H1 (cell line): ENCODE results near the gene BEST2. TPM values are rescaled to one million over a fixed set of nuclear protein-coding genes. Genes with fewer than 3 reads are reported as not detected.

Experiments used
- CTCF ChIA-PET: fragments of 300-600 bp; sonication (Branson Sonifier 250); formaldehyde crosslinking; loops from one replicate; lab custom pipeline; 2021; ENCODE audit not compliant: partially characterized antibody; lab: Charles Lee
- POLR2A ChIA-PET: fragments of 300-600 bp; sonication (Branson Sonifier 250); formaldehyde crosslinking; loops from one replicate; lab custom pipeline; 2021; ENCODE audit warnings: inconsistent platforms; ENCODE audit not compliant: partially characterized antibody; lab: Charles Lee
- DNase-seq, 2 experiments: peaks; one replicate each; pipeline versions ENCODE4 v3.0.0 to v3.0.0-alpha.2; 2010 to 2022; ENCODE audit warnings: low spot score in 2 of 2, low read depth in 1 of 2, mixed read lengths in 1 of 2
- FAIRE-seq: peaks from 2 replicates; lab custom pipeline; 2011; peaks lifted over from hg19 to GRCh38; lab: Jason Lieb, UNC
- H2AFZ ChIP-seq: 2 replicates; pipeline ENCODE4 v1.8.1; 2012; ENCODE audit warnings: low read length, inconsistent platforms
- H2AK5ac ChIP-seq: 2 replicates; pipeline ENCODE4 v1.6.1; 2013; ENCODE audit warnings: low read depth, low read length
- H2BK120ac ChIP-seq: replicated peaks from 2 replicates; pipeline ENCODE3; 2013; ENCODE audit warnings: low read depth, low read length, inconsistent platforms
- H2BK12ac ChIP-seq: 2 replicates; pipeline ENCODE4 v1.6.1; 2013; ENCODE audit warnings: low read depth, low read length
- H2BK15ac ChIP-seq: 2 replicates; pipeline ENCODE4 v1.6.1; 2013; ENCODE audit warnings: low read length
- H2BK20ac ChIP-seq: 2 replicates; pipeline ENCODE4 v1.6.1; 2013; ENCODE audit warnings: low read length
- H2BK5ac ChIP-seq: 2 replicates; pipeline ENCODE4 v1.6.1; 2013; ENCODE audit warnings: low read depth, low read length
- H3K14ac ChIP-seq: 2 replicates; pipeline ENCODE4 v1.6.1; 2013; ENCODE audit warnings: inconsistent platforms; ENCODE audit not compliant: insufficient read length
- H3K18ac ChIP-seq: 2 replicates; pipeline ENCODE4 v1.6.1; 2013; ENCODE audit warnings: low read length; ENCODE audit errors: extremely low read depth
- H3K23ac ChIP-seq: 2 replicates; pipeline ENCODE4 v1.6.1; 2013; ENCODE audit warnings: inconsistent platforms; ENCODE audit not compliant: insufficient read length
- H3K23me2 ChIP-seq: 2 replicates; pipeline ENCODE4 v1.6.1; 2013; ENCODE audit warnings: low read depth, low read length
- H3K27ac ChIP-seq: 2 replicates; pipeline ENCODE4 v1.6.1; 2011; ENCODE audit warnings: low read depth, low read length, inconsistent platforms
- H3K27me3 ChIP-seq, 4 experiments: replicated peaks in 1 of 4; 1 replicate in 1 of 4; 2 replicates in 3 of 4; pipeline versions ENCODE4 v1.6.1 to v1.8.1; 2011 to 2013; ENCODE audit warnings: low read length in 3 of 4, mild to moderate bottlenecking in 3 of 4, inconsistent platforms in 2 of 4, mixed read lengths in 2 of 4, moderate library complexity in 1 of 4; ENCODE audit not compliant: control insufficient read depth in 3 of 4, insufficient read depth in 3 of 4; ENCODE audit errors: extremely low read depth in 1 of 4
- H3K36me3 ChIP-seq, 4 experiments: 2 replicates each; pipeline versions ENCODE4 v1.6.1 to v1.8.1; 2011 to 2013; ENCODE audit warnings: mild to moderate bottlenecking in 4 of 4, low read length in 3 of 4, moderate library complexity in 2 of 4, control low read depth in 1 of 4, inconsistent platforms in 1 of 4; ENCODE audit not compliant: insufficient read depth in 4 of 4, control insufficient read depth in 2 of 4
- H3K4ac ChIP-seq: replicated peaks from 2 replicates; pipeline ENCODE3; 2013; ENCODE audit warnings: low read length, low read depth, mixed read lengths, inconsistent platforms; ENCODE audit not compliant: insufficient read length
- H3K4me1 ChIP-seq, 4 experiments: replicated peaks in 1 of 4; 1 replicate in 1 of 4; 2 replicates in 3 of 4; pipeline versions ENCODE4 v1.6.1 to v1.8.1; 2011 to 2013; ENCODE audit warnings: low read length in 3 of 4, inconsistent platforms in 2 of 4, mixed read lengths in 1 of 4; ENCODE audit not compliant: insufficient read depth in 4 of 4, control insufficient read depth in 3 of 4
- H3K4me2 ChIP-seq, 2 experiments: 2 replicates each; pipeline versions ENCODE4 v1.6.1 to v1.8.1; 2011 to 2013; ENCODE audit warnings: low read depth in 2 of 2, low read length in 2 of 2, control low read depth in 1 of 2, inconsistent platforms in 1 of 2, mild to moderate bottlenecking in 1 of 2; ENCODE audit not compliant: insufficient read depth in 1 of 2
- H3K4me3 ChIP-seq, 4 experiments: fragments of 200-600, 300-600 bp in 1 of 4; sonication (generic), shearing (Covaris generic), sonication (Bioruptor Twin) in 1 of 4; 2 replicates each; pipeline versions ENCODE4 v1.5.1 to v1.8.1; 2011 to 2016; ENCODE audit warnings: low read length in 4 of 4, low read depth in 3 of 4, control low read depth in 2 of 4, inconsistent platforms in 2 of 4, mild to moderate bottlenecking in 2 of 4, mixed read lengths in 1 of 4, moderate library complexity in 1 of 4; ENCODE audit not compliant: insufficient read depth in 2 of 4; ENCODE audit errors: extremely low read depth in 1 of 4
- H3K56ac ChIP-seq: replicated peaks from 2 replicates; pipeline ENCODE3; 2013; ENCODE audit warnings: low read depth, mild to moderate bottlenecking, mixed read lengths, low read length, inconsistent platforms; ENCODE audit not compliant: insufficient read length
- H3K79me1 ChIP-seq: 2 replicates; pipeline ENCODE4 v1.6.1; 2013; ENCODE audit warnings: low read depth, low read length, control low read depth
- H3K79me2 ChIP-seq, 2 experiments: 2 replicates each; pipeline versions ENCODE4 v1.6.1 to v1.8.1; 2012 to 2013; ENCODE audit warnings: low read length in 2 of 2, mild to moderate bottlenecking in 2 of 2, inconsistent platforms in 1 of 2; ENCODE audit not compliant: insufficient read depth in 2 of 2, control insufficient read depth in 1 of 2
- H3K9ac ChIP-seq, 4 experiments: replicated peaks in 1 of 4; 1 replicate in 1 of 4; 2 replicates in 3 of 4; pipeline versions ENCODE4 v1.6.1 to v1.8.1; 2011 to 2013; ENCODE audit warnings: low read depth in 3 of 4, low read length in 3 of 4, control low read depth in 2 of 4, mild to moderate bottlenecking in 2 of 4, moderate library complexity in 2 of 4, inconsistent platforms in 1 of 4; ENCODE audit errors: extremely low read depth in 1 of 4
- H3K9me3 ChIP-seq, 2 experiments: 2 replicates each; pipeline versions ENCODE4 v1.6.1 to v1.8.1; 2012 to 2013; ENCODE audit warnings: mild to moderate bottlenecking in 2 of 2, moderate library complexity in 2 of 2, control low read depth in 1 of 2, inconsistent platforms in 1 of 2, low read depth in 1 of 2, low read length in 1 of 2, mixed read lengths in 1 of 2; ENCODE audit not compliant: insufficient read depth in 2 of 2
- H4K20me1 ChIP-seq, 2 experiments: replicated peaks in 1 of 2; 2 replicates each; pipeline versions ENCODE3 to v1.8.1; 2011 to 2013; ENCODE audit warnings: inconsistent platforms in 2 of 2, low read length in 2 of 2, mild to moderate bottlenecking in 1 of 2; ENCODE audit not compliant: insufficient read depth in 2 of 2, control insufficient read depth in 1 of 2
- H4K5ac ChIP-seq: 2 replicates; pipeline ENCODE4 v1.6.1; 2013; ENCODE audit warnings: low read length, low read depth, mixed read lengths, inconsistent platforms; ENCODE audit not compliant: insufficient read length
- H4K8ac ChIP-seq: 2 replicates; pipeline ENCODE4 v1.8.0; 2013; ENCODE audit warnings: mild to moderate bottlenecking, moderate library complexity, low read length, inconsistent platforms; ENCODE audit not compliant: insufficient read depth; ENCODE audit errors: extremely low read depth
- H4K91ac ChIP-seq: replicated peaks from 2 replicates; pipeline ENCODE3; 2013; ENCODE audit warnings: low read length, mixed read lengths, inconsistent platforms; ENCODE audit not compliant: insufficient read length
- KDM1A ChIP-seq: fragments of 200-600, 300-600 bp; sonication (generic); IDR thresholded peaks from 2 replicates; pipeline ENCODE4 v1.7.1; 2016; ENCODE audit warnings: mild to moderate bottlenecking, low read length, borderline replicate concordance
- POLR2AphosphoS5 ChIP-seq: IDR thresholded peaks from 2 replicates; pipeline ENCODE4 v1.6.1; 2011; ENCODE audit warnings: low read depth, low read length
- SIN3A ChIP-seq, 2 experiments: IDR thresholded peaks in 1 of 2; conservative IDR thresholded peaks in 1 of 2; 2 replicates each; pipeline ENCODE4 v1.6.1; 2011 to 2012; ENCODE audit warnings: low read length in 2 of 2, improper control_type of control experiment in 1 of 2, low read depth in 1 of 2, mild to moderate bottlenecking in 1 of 2
- WGBS, 2 experiments: shearing (Covaris generic) in 1 of 2; methylation state at CpG; one replicate each; pipeline versions ENCODE4 v1.1.6 to v1.1.7; 2013 to 2015; ENCODE audit warnings: low lambda C conversion rate in 2 of 2, mixed read lengths in 2 of 2, inconsistent platforms in 1 of 2, low coverage in 1 of 2, missing lambda C conversion rate in 1 of 2; ENCODE audit not compliant: insufficient replicate concordance in 2 of 2, insufficient coverage in 1 of 2, insufficient read length in 1 of 2; ENCODE audit errors: extremely low coverage in 1 of 2, missing lambda C conversion rate in 1 of 2; 5-methylcytosine and 5-hydroxymethylcytosine counted together
- polyA plus RNA-seq, 7 experiments: library from polyadenylated mRNA; depleted of rRNA in 3 of 7; stranded (reverse) in 5 of 7; unstranded in 2 of 7; fragments of >200 nt in 5 of 7; fragments of 200-250 nt in 2 of 7; gene quantifications; 1 replicate in 5 of 7; 2 replicates in 1 of 7; 4 replicates in 1 of 7; pipeline versions ENCODE4 v1.2.1 to v1.2.3, GENCODE V29; 2011 to 2013; ENCODE audit warnings: missing spikeins in 2 of 7, mixed read lengths in 2 of 7
- total RNA-seq: library from RNA; stranded (reverse); fragmentation: NEBNext Ultra II Directional; extraction: Animal tissue kit (Norgen Biotek cat#: 25700); gene quantifications from 2 replicates; pipeline ENCODE4 v1.2.1, GENCODE V29; 2021

BEST2 gene
- total and polyA plus RNA-seq, 2 of the 8 experiments (the other 6 are each of a cell fraction or from before 2014, with no cell fraction given), result 4.6 to 7.3 TPM

DNA sequence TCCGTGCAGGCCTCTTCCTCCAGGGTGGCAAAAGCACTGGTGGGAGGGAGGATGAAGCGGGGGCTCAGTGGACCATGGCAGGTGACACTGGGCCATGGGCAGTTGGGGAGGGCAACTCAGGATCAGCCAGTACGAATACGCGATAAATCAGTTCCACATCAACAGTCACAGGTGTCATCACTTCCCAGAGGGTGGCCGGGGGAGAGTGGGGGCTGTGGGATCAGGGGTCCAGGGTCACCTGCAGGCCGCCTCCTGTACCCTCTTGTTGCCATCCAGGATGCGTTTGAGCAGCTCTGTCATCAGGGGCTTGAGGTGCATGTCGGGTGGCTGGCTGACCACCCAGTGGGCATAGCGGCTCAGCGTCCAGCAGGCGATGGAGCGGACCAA lies 45.3 kb upstream of the BEST2 start:
- no peak overlapping the region for H3K23ac ChIP-seq
- H3K4ac ChIP-seq, result no peak overlapping the region
- no peaks in the 10 kb centered on the region for H3K79me1 ChIP-seq
- no peak overlapping the region for H3K27ac ChIP-seq
- CTCF ChIA-PET, result interaction anchor here (0.6 to 1.4 kb wide), 6 partner anchors 9 to 191 kb away, joined by 3 to 4 read pairs (median 4); partner anchors contain the start of gene FBXW9
- no peaks in the 10 kb centered on the region for H3K27me3 ChIP-seq
- WGBS, 2 experiments, result 98% methylated on average over 13 of the region's 13 CpGs; no CpG with 5 or more reads in 1 of the 2 experiments
- no peak overlapping the region for H3K18ac ChIP-seq
- no peak overlapping the region for H2AFZ ChIP-seq
- POLR2A ChIA-PET, result interaction anchor here (2.6 to 6.7 kb wide), 2 partner anchors 9 to 15 kb away, joined by 10 to 50 read pairs; partner anchors contain the start of gene FBXW9
- H3K79me2 ChIP-seq, result no peaks in the 10 kb centered on the region
- H4K91ac ChIP-seq, result no peak overlapping the region
- H3K14ac ChIP-seq, result no peak overlapping the region
- peaks cover 0 to 17% of the 10 kb centered on the region in 2 experiments for H4K20me1 ChIP-seq
- no peak overlapping the region for H2BK5ac ChIP-seq
- no peak overlapping the region for H4K5ac ChIP-seq
- H3K4me3 ChIP-seq, result no peak overlapping the region
- peaks cover 40 to 77% (median 67%) of the 10 kb centered on the region in 4 experiments for H3K36me3 ChIP-seq
- H3K23me2 ChIP-seq, result no peaks in the 10 kb centered on the region
- H3K4me2 ChIP-seq, result no peak overlapping the region
- H3K9ac ChIP-seq, result no peak overlapping the region
- no peak overlapping the region for H2BK15ac ChIP-seq
- H2BK12ac ChIP-seq, result no peak overlapping the region
- TF ChIP-seq POLR2AphosphoS5, result peak; percentile 35
- no peak for TF ChIP-seq KDM1A
- TF ChIP-seq SIN3A (conservative IDR thresholded peaks at IDR 0.05 in 1 of 2, IDR thresholded peaks at IDR 0.05 in 1 of 2; ENCODE audit: low read depth in 1 of 2, low read length in 2 of 2), result no peak
- TF ChIP-seq, all 59 proteins: peak for 1
- peaks cover 0 to 5% (median 2%) of the 10 kb centered on the region in 4 experiments; a peak in 2 of 7 replicates for H3K4me1 ChIP-seq
- no peaks in the 10 kb centered on the region for H3K9me3 ChIP-seq
- DNase-seq (no peak), FAIRE-seq (no peak)
- H3K56ac ChIP-seq, result no peak overlapping the region
- peak overlapping the region; percentile 76; the same call in 1 of the 2 replicates for H4K8ac ChIP-seq
- no peak overlapping the region for H2BK20ac ChIP-seq
- no peak overlapping the region for H2BK120ac ChIP-seq
- H2AK5ac ChIP-seq, result no peak overlapping the region
